ENCODE measurements around the gene BANF2. TPM values are rescaled to one million over a fixed set of nuclear protein-coding genes. Genes with fewer than 3 reads are reported as not detected.

The BANF2 gene
- total and polyA plus RNA-seq, 2 of the 13 experiments (the other 11 are each of a cell fraction or from before 2014, with no cell fraction given): 0.35 TPM; not detected in 1

- TF ChIP-seq TFE3 (CRISPR knock-in tag; IDR thresholded peaks at IDR 0.05) (no peak), GZF1 (CRISPR knock-in tag; IDR thresholded peaks at IDR 0.05) (no peak), SMYD3 (CRISPR knock-in tag; IDR thresholded peaks at IDR 0.05) (no peak), AKAP8 (CRISPR knock-in tag; IDR thresholded peaks at IDR 0.05) (no peak), LBX2 (CRISPR knock-in tag; IDR thresholded peaks at IDR 0.05; ENCODE audit: borderline replicate concordance) (no peak), GTF3A (CRISPR knock-in tag; conservative IDR thresholded peaks at IDR 0.05) (peak; percentile 67; the same call in 1 of the 2 replicates), ZNF251 (CRISPR knock-in tag; IDR thresholded peaks at IDR 0.05) (0 out of 2 replicates have a peak, but pooled peaks have one; percentile 74), ZNF850 (CRISPR knock-in tag; conservative IDR thresholded peaks at IDR 0.05) (peak; percentile 33; the same call in 1 of the 2 replicates), ZNF10 (CRISPR knock-in tag; IDR thresholded peaks at IDR 0.05; ENCODE audit: borderline replicate concordance, low read depth) (no peak), ZNF124 (CRISPR knock-in tag; IDR thresholded peaks at IDR 0.05) (no peak), FOXK2 (IDR thresholded peaks at IDR 0.05) (no peak), ZNF407 (CRISPR knock-in tag; IDR thresholded peaks at IDR 0.05; ENCODE audit: not compliant biosample characterization) (no peak), KMT2A (CRISPR knock-in tag; IDR thresholded peaks at IDR 0.05) (no peak), ERF (CRISPR knock-in tag; IDR thresholded peaks at IDR 0.05) (no peak), ZFX (CRISPR knock-in tag; IDR thresholded peaks at IDR 0.05; ENCODE audit: low read depth) (peak; percentile 17; the same call in 1 of the 2 replicates), ZNF737 (CRISPR knock-in tag; IDR thresholded peaks at IDR 0.05; ENCODE audit: borderline replicate concordance) (no peak; the same call in 1 of the 2 replicates), SMAD1 (CRISPR knock-in tag; IDR thresholded peaks at IDR 0.05; ENCODE audit: borderline replicate concordance, low read depth) (no peak), MAX (IDR thresholded peaks at IDR 0.05) (0 out of 2 replicates have a peak, but pooled peaks have one; percentile 6), ZC3H4 (CRISPR knock-in tag; IDR thresholded peaks at IDR 0.05; ENCODE audit: borderline replicate concordance) (peak; percentile 60; the same call in 1 of the 2 replicates)
These were observed 9.9 kb downstream of the BANF2 start (continued) for GRCh38 chr20:17709361-17710293.

Data from HepG2 (cell line).